SIG-M5 treated with dmso at 0.1 percent for 504 hours (cell line): ENCODE data around the gene TYW1B.
"Not testable (repeated sequence)": the region's sequence is repeated elsewhere in the genome, so short reads cannot be mapped to it uniquely, and the experiment has no call there.

ENCODE experiments used
- DNase-seq: peaks from one replicate; lab custom pipeline; 2025; ENCODE audit not compliant: unreplicated experiment; lab: John Stamatoyannopoulos, UW

Gene TYW1B

DNA sequence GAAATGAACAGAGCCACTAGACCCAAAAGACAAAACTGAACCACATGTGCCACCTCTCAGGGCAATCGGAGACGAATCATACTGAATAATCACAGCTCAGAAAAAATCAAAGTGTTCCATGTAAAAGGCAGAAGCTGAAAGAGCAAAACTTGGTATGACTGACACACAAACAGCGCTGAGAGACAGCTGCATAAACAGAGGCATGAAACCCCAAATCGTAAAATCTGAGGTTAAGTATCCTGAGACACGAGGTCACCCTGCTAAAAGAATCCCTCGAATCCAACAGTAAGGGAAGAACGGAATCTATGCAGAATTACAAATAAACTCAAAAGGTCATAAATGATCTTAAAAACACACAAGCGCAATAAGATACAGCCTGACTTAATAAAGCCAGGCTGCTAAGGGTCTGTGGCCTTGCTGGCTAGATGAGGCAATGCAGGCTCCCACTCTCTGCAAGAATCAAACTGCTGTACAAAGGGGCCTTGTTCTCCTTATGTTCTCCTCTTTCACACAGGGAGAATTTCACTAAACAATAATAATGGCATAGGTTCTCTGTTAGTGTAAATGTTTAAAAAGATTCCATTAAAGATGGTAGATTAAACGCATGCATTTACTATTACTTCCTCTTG, 247.7 kb downstream of the TYW1B start:
- DNase-seq: not testable (repeated sequence)

DNA sequence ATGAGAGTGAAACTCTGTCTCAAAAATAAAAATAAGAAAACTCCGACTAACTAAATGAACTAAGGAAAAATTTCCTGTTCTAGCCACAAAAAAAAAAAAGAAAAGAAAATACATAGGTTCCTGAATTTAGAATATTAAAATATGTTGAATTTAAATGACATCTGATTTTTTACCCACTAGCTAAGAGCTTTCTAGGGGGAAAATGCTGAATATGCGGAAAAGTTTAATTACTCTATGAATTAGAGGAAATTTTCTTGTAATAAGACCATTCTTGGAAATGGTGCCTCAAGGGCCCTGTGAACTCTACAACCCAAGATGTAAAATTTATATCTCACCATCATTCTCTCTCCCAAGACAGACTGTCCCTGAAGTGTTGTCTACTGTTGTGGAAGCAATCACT, 250.9 kb downstream of the TYW1B start:
- no peak for DNase-seq

DNA sequence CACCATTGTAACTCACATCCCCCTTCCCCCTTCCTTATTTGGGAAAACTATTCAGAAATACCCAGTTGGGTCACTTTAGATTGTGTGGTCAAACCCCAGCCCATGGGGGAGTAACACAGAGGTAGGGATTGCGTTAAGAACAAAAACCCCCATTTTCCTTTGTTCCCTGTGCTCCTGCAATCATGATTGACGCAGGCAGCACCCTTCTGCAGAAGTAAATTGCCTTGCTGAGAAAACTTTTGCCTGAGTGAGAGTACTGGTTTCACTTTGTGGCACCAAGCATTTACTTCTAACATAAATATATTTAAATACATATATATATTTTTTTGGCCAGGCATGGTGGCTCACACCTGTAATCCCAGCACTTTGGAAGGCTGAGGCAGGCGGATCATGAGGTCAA, 266.0 kb downstream of the TYW1B start:
- not testable (repeated sequence) for DNase-seq

DNA sequence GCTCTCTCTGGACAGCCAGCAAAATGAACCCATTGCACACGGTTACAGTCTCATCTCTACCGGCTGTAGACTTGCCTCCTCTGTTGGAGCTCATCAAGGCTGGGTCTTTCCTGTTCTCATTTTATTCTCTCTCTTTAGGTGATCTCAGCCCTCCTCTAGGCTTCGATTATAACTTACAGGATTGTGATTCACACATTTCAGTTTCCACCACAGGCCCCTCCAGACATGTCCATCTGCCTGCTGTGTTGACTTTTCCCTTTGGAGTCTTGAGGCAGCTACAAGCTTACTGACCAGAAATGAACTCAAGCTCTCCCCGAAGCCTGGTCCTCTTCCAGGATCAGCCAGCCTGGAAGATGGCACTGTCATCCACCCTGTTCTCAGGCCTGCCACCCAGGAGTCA, 268.5 kb downstream of the TYW1B start:
- DNase-seq: not testable (repeated sequence)

DNA sequence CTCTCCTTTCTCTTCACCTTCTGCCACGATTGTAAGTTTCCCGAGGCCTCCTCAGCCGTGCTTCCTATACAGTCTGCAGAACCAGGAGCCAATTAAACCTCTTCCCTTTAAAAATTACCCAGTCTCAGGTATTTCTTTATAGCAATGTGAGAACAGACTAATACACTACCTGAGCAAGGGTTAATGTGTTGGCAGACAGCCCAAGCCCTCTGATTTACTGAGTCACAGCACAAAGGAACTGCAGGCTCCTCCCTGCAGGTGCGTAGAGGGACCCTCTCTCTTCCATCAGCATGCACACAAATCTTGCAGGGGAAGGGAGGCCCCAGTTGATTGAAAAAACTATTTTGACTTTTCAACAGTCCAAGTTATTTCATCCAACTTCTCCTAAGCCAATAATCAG, 271.3 kb downstream of the TYW1B start:
- DNase-seq: not testable (repeated sequence)

DNA sequence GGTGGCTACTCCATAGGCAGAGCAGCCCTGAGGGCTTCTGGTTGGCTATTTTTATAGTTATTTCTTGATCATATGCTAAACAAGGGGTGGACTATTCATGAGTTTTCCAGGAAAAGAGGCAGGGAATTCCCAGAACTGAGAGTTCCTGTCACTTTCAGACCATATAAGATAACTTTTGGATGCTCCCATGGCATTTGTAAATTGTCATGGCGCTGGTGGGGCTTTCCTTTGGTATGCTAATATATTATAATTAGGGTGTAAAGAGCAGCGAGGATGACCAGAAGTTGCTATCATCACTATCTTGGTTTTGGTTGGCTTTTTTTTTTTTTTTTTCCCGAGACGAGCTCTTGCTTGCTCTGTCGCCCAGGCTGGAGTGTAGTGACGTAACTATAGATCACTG, 272.8 kb downstream of the TYW1B start:
- DNase-seq: not testable (repeated sequence)

DNA sequence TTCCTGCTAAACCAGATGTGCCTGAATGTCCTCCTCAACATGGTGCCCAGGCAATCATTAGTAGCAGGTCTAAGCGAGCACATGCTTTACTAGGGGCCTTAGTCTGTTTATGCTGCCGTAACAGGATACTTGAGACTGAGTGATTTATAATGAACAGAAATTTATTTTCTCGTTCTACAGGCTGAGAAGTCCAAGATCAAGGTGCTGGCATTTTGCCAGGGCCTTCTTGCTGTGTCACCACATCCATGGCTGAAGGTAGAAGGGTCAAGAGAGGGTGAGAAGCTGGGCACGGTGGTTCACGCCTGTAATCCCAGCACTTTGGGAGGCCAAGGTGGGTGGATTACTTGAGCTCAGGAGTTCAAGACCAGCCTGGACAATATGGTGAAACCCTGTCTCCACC, 273.6 kb downstream of the TYW1B start:
- not testable (repeated sequence) for DNase-seq

DNA sequence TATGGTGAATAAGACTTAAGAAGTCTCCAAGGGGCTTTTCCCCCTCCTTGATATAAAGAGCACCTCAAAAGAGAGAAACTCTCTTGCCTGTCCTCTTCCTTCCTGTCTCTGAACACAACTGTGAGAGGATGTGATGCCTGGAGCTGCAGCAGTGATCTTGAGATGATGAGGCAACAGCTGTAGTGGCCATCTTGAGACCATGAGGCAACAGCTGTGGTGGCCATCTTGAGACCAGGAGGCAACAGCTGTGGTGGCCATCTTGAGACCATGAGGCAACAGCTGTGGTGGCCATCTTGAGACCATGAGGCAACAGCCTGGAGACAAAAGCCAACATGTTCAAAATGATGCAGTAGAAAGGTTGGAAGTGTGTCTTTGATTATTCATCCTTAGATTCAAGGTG, 277.5 kb downstream of the TYW1B start:
- DNase-seq: not testable (repeated sequence)

DNA sequence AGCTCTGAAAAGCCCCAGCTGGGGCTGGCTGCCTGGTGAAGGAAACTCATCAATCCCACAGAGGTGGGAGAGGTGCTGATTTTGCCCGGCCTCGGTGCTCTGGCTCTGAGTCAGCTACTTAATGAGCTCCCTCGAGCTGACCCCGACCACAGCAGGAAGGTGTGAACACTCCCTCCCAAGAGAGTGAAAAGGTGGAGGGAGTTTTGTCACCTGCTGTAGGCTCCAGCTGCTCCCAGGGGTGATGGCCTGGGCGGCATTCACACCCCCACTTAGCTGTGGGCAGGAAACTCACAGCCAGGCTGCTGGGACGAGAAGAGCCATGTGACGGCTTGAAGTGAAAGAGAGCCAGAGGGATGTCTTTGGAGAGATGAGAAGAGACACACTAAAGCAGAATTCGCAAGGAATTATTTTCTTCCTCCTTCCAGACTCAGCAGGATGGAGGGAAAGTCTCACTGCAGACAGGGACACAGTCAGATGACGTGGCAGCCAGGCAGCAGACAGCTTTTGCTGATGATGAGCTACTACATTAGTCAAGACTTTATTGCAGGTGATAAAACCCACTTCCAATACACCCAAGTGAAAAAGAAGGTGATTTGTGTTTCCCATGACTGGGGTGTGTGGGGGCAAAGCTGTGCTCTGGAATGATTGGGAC, 281.3 kb downstream of the TYW1B start:
- DNase-seq: not testable (repeated sequence)

DNA sequence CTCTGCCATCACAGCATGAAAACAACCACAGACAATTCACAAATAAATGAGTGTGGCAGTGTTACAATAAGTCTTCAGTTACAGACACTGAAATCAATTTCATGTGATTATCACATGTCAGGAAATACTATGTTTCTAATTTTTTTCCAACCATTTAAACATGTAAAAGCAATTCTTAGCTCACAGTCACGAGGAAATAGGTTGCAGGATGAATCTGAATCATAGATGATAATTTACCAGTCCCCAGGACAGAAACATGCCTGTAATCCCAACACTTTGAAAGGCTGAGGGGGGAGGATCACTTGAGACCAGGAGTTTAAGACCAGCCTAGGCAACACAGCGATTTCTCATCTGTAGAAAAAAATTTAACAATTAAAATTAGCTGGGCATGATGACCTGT, 283.5 kb downstream of the TYW1B start:
- not testable (repeated sequence) for DNase-seq

DNA sequence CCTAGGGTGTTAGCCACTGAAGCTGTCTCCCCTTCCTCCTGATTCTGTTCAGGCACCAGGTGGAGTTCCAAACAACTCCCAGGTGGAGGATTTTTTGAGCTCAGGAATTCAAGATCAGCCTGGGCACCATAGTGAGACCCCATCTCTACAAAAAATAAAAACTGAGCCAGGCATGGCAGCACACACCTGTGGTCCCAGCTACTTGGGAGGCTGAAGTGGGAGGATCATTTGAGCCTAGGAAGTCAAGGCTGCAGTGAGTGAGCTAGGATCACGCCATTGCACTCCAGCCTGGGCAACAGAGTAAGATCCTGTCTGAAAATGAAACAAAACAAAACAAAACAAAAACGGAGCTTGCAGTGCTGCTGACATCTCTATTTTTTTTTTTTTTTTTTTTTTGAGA, 287.1 kb downstream of the TYW1B start:
- DNase-seq: no peak

DNA sequence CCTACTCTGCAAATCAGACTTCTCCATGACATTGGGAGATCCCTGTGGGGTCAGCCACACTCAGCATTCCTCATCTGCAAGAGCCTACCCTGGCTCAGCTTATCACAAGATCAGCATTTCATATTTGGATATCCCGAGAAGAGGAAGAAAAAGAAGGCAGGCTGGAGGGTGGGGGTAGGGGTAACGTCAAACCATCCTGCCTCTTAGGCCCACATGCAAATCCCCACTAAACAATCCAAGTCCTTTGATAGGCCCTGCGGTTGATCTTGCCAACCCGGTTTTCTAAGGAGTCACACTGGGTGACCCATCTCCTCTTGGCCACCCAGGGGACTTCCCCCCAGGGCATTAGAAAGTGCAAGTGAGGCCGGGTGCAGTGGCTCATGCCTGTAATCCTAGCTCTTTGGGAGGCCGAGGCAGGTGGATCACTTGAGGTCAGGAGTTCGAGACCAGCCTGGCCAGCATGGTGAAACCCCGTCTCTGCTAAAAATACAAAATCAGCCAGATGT, 287.8 kb downstream of the TYW1B start:
- DNase-seq: no peak

DNA sequence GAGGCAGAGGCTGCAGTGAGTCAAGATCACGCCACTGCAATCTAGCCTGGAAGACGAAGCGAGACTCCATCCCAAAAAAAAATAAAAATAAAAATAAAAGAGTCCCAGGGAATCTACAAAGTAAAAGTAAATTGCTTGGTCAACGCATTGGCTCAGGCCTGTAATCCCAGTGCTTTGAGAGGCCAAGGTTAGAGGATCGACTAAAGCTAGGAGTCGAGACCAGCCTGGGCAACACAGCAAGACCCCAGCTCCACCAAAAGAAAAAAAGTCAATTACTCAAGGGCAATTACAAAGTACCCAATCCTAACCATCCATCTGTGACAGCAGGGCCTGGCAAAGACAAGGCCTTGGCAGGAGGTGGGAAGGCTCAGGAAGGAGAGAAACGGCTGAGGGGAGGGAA, 288.3 kb downstream of the TYW1B start:
- DNase-seq: no peak

DNA sequence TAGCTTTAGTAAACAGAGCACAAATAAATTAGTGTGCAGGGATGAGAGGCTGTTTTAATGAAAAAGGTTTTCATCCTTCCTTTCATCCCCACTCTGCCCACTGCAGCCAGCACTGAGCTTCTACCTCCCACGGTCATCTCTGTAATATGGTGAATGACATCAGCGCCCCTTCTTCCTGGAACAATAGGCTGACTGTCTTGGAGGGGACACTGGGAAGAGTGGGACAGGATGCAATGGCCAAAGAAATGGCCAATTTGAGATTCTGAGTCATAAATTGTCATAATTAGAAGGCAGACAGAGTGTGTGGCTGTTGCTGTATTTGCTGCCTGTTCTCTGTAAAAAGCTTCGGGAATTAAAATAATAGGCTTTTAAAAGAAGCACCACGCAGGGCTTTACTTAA, 289.1 kb downstream of the TYW1B start:
- DNase-seq: no peak

DNA sequence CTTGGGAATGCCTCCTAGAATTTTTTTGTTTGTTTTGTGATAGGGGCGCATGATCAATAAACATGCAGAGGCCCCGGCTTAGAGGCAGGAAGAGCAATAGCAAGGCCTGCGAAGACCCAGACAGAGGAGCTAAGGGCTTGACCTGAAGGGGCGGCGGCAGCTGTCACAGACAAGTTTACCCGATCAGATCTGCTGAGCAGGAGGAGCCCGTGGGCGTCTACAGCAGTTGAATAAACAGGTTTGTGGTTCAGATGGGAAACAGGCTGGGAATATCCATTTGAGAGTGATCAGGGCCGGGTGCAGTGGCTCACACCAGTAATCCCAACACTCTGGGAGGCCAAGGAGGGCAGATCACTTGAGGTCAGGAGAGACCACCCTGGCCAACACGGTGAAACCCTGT, 289.9 kb downstream of the TYW1B start:
- no peak for DNase-seq

DNA sequence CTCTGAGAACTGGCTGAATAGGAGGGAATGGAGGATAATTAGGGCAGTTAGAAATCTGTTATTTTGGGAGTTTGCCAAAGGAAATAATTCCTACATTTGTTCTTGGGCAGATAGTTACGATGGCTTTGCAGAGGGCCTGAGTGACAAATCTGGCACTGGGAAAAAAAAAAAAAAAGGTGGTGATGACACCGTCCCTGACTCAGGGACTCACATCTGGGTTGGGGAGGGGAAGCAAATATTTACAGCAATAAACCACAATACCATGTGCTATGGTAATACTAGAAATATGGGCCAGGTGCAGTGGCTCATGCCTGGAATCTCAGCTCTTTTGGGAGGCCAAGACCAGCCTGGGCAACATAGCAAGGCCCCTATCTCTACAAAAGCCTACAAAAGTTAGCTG, 292.0 kb downstream of the TYW1B start:
- DNase-seq: not testable (repeated sequence)

DNA sequence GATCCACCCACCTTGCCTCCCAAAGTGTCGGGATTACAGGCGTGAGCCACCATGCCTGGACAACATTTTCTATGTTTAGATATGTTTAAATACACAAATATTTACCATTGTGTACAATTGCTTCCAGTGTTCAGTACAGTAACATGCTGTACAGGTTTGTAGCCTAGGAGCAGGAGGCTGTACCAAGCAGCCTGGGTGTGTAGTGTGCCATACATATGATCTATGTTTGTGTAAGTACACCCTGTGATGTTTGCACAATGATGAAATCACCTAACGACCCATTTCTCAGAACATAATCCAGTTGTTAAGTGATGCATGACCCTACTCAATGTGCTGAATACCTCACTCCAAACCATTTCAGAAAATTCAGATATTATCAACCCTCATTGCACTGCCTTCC, 297.0 kb downstream of the TYW1B start:
- DNase-seq: not testable (repeated sequence)
